Measurements from ENCODE around the gene KIF13A.
"Not testable (repeated sequence)": the region's sequence is repeated elsewhere in the genome, so short reads cannot be mapped to it uniquely, and the experiment has no call there.

The KIF13A gene

DNA sequence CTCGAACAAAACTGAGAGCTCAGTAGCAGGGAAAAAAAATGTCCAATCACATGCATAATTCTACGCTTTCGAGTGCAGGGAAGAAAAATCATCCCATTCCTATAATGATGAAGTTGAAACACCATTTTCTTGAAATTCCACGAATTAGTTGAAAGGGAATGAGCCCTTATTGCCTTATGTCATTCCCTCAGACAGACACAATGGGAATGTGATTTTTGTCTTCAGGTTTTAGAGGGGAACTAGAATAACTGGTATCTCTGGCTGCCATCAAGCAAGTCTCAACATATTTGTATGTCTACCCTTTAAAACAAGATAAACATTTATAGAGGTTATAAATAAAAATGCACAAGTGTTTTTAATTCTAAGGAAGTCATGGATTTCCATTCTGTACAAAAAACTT is 87.9 kb downstream of the KIF13A start:
- H3K36me3 ChIP-seq (ENCODE audit: control insufficient read depth, insufficient read depth, low read length) = peaks cover 35% of the 10 kb centered on the region
- peaks cover 21% of the 10 kb centered on the region for H3K9me3 ChIP-seq (ENCODE audit: control insufficient read depth, low read length)
- no peaks in the 10 kb centered on the region for H3K4me1 ChIP-seq (ENCODE audit: control insufficient read depth, insufficient read depth, low read length, poor library complexity, severe bottlenecking)
- H3K27ac ChIP-seq (ENCODE audit: low read depth, low read length, severe bottlenecking) = no peak overlapping the region
- no peak overlapping the region for H3K4me3 ChIP-seq (ENCODE audit: extremely low read depth, insufficient read depth, low read length, poor library complexity, severe bottlenecking)
- WGBS, 2 experiments (ENCODE audit: insufficient coverage in 2 of 2) = 80 to 90% methylated on average over 1 to 4 of the region's 4 CpGs

DNA sequence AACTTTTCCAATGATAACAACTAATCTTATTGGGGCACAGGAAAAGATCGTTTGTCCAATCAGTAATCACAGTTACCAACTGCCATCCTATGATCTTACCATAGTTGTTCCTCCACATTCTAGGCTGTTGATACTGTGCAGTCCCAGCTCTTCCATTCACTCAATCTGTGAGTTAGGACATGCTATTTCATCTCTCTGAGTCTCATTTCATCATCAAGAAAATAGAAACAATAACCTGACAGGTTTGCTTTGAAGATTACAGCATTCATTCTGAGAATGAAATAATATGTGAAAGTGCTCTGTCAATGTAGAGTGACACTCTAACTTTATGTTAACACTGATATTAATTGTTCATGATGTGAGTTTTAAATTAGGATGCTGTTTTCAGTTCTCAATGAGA is 89.8 kb downstream of the KIF13A start:
- 71 to 100% methylated on average over 1 of the region's 1 CpG for WGBS, 2 experiments (ENCODE audit: insufficient coverage in 2 of 2)
- H3K4me3 ChIP-seq (ENCODE audit: extremely low read depth, insufficient read depth, low read length, poor library complexity, severe bottlenecking) = no peak overlapping the region
- peaks cover 28% of the 10 kb centered on the region for H3K9me3 ChIP-seq (ENCODE audit: control insufficient read depth, low read length)
- H3K27ac ChIP-seq (ENCODE audit: low read depth, low read length, severe bottlenecking) = no peak overlapping the region
- no peaks in the 10 kb centered on the region for H3K4me1 ChIP-seq (ENCODE audit: control insufficient read depth, insufficient read depth, low read length, poor library complexity, severe bottlenecking)
- H3K36me3 ChIP-seq (ENCODE audit: control insufficient read depth, insufficient read depth, low read length) = peaks cover 41% of the 10 kb centered on the region

DNA sequence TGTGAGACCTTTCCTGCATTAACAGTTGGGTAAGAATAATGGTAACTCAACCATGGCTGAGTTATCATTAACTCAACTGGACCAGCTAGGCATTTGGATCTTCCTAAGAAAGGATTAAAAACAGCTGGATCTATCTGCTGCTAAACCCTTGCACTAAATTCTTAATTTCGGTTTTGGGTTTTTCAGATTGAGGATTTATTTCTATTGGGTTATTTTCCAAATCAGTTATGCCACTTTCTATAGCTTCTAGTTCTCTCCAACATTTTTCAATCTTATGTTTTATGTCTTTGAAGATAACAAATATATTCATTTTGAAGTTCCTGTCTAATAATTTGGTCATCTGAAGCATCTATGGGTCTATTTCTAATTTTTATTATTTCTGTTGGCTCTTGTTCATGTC is 92.5 kb downstream of the KIF13A start:
- no CpG with 5 or more reads among the region's 1 CpG for WGBS, 2 experiments (ENCODE audit: insufficient coverage in 2 of 2)
- Histone ChIP-seq H3K36me3 (ENCODE audit: control insufficient read depth, insufficient read depth, low read length) (peaks cover 45% of the 10 kb centered on the region), H3K4me1 (ENCODE audit: control insufficient read depth, insufficient read depth, low read length, poor library complexity, severe bottlenecking) (no peaks in the 10 kb centered on the region), H3K27ac (ENCODE audit: low read depth, low read length, severe bottlenecking) (no peak overlapping the region), H3K9me3 (ENCODE audit: control insufficient read depth, low read length) (peaks cover 28% of the 10 kb centered on the region), H3K4me3 (ENCODE audit: extremely low read depth, insufficient read depth, low read length, poor library complexity, severe bottlenecking) (no peak overlapping the region)

DNA sequence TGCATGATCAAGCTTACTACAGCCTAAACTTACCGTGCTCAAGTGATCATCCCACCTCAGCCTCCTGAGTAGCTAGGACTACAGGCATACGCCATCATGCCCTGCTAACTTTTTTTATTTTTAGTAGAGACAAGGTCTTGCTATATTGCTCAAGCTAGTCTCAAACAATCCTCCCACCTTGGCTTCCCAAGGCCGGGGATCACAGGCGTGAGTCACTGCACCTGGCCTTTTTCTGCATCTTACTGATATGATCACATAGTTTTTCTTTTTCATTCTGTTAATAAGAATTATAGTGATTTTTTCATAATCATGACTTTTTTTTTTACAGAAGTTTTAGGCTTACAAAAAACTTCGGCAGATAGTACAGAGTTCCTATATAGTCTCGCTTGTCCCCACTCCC is 93.2 kb downstream of the KIF13A start:
- Histone ChIP-seq H3K27ac (ENCODE audit: low read depth, low read length, severe bottlenecking) (no peak overlapping the region), H3K4me3 (ENCODE audit: extremely low read depth, insufficient read depth, low read length, poor library complexity, severe bottlenecking) (no peak overlapping the region), H3K9me3 (ENCODE audit: control insufficient read depth, low read length) (peaks cover 28% of the 10 kb centered on the region), H3K36me3 (ENCODE audit: control insufficient read depth, insufficient read depth, low read length) (peaks cover 48% of the 10 kb centered on the region), H3K4me1 (ENCODE audit: control insufficient read depth, insufficient read depth, low read length, poor library complexity, severe bottlenecking) (no peaks in the 10 kb centered on the region)
- WGBS, 2 experiments (ENCODE audit: insufficient coverage in 2 of 2) = 92 to 100% methylated on average over 2 to 3 of the region's 6 CpGs

DNA sequence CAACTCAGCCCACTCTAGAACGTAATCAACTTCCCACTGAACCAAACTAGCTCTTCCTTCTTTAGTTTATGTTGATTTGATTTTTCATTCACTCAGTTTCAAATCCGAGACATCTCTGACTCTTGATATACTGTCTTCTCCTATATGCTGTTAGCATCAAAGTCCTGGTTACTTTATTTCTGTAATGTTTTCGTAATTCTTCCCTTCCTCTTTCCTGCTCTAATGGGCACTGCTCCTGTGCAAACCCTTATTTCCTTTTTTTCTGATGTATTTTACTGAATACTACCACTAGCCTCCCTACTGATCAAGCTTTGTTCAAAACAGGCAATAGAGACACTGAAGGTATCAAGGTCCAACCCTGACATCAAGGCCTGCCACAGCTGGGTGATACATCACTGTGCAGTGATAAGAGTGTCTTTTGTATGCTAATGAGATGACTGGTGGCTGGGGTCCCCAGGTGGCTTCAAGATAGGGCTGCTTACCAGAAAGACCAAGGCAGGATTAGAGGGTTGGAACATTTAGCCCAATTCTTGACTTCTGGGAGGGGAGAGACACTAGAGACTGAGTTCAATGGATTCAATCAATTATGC is 95.2 kb downstream of the KIF13A start:
- no peak overlapping the region for H3K4me3 ChIP-seq (ENCODE audit: extremely low read depth, insufficient read depth, low read length, poor library complexity, severe bottlenecking)
- no peak overlapping the region for H3K27ac ChIP-seq (ENCODE audit: low read depth, low read length, severe bottlenecking)
- H3K9me3 ChIP-seq (ENCODE audit: control insufficient read depth, low read length) = peaks cover 28% of the 10 kb centered on the region
- peaks cover 40% of the 10 kb centered on the region for H3K36me3 ChIP-seq (ENCODE audit: control insufficient read depth, insufficient read depth, low read length)
- WGBS, 2 experiments (ENCODE audit: insufficient coverage in 2 of 2) = 95 to 100% methylated on average over 1 to 2 of the region's 3 CpGs
- H3K4me1 ChIP-seq (ENCODE audit: control insufficient read depth, insufficient read depth, low read length, poor library complexity, severe bottlenecking) = no peaks in the 10 kb centered on the region

DNA sequence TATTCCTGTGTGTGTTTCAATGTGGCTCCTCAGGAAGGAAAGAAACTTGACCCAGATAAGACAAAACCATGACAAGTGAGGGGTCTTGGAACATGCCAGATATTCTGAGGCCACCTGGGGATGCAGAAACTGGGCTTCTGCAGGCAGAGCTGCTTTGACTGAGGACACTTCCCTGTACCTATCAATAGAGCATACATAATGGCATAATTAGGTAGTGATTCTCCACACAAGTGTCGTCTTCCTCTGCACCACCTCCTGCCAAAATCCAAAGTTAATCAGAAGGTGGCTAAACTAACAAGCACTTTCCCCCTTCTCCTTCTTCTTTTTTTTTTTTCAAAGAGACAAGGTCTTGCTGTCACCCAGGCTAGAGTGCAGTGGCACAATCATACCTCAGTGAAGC is 97.1 kb downstream of the KIF13A start:
- Histone ChIP-seq H3K4me1 (ENCODE audit: control insufficient read depth, insufficient read depth, low read length, poor library complexity, severe bottlenecking) (no peaks in the 10 kb centered on the region), H3K36me3 (ENCODE audit: control insufficient read depth, insufficient read depth, low read length) (peaks cover 24% of the 10 kb centered on the region), H3K27ac (ENCODE audit: low read depth, low read length, severe bottlenecking) (no peak overlapping the region), H3K4me3 (ENCODE audit: extremely low read depth, insufficient read depth, low read length, poor library complexity, severe bottlenecking) (no peak overlapping the region), H3K9me3 (ENCODE audit: control insufficient read depth, low read length) (peaks cover 13% of the 10 kb centered on the region)
- WGBS, 2 experiments (ENCODE audit: insufficient coverage in 2 of 2) = 80 to 100% methylated on average over 1 of the region's 1 CpG

DNA sequence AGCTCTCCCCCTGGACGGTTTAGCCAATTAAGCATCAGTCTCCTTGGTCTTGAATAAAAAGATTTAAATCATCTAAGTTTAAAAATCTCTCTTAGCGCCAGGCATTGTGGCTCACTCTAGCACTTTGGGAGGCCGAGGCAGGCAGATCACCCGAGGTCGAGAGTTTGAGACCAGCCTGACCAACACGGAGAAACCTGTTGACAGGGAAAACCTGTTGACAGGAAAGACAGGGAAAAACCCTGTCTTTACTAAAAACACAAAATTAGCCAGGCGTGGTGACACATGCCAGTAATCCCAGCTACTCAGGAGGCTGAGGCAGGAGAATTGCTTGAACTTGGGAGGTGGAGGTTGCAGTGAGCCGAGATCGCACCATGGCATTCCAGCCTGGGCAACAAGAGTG is 97.7 kb downstream of the KIF13A start:
- not testable (repeated sequence) for H3K9me3 ChIP-seq (ENCODE audit: control insufficient read depth, low read length); H3K4me3 ChIP-seq (ENCODE audit: extremely low read depth, insufficient read depth, low read length, poor library complexity, severe bottlenecking); H3K4me1 ChIP-seq (ENCODE audit: control insufficient read depth, insufficient read depth, low read length, poor library complexity, severe bottlenecking); H3K27ac ChIP-seq (ENCODE audit: low read depth, low read length, severe bottlenecking)
- WGBS, 2 experiments (ENCODE audit: insufficient coverage in 2 of 2) = 94 to 97% methylated on average over 6 to 7 of the region's 9 CpGs
- peaks cover 20% of the 10 kb centered on the region for H3K36me3 ChIP-seq (ENCODE audit: control insufficient read depth, insufficient read depth, low read length)

DNA sequence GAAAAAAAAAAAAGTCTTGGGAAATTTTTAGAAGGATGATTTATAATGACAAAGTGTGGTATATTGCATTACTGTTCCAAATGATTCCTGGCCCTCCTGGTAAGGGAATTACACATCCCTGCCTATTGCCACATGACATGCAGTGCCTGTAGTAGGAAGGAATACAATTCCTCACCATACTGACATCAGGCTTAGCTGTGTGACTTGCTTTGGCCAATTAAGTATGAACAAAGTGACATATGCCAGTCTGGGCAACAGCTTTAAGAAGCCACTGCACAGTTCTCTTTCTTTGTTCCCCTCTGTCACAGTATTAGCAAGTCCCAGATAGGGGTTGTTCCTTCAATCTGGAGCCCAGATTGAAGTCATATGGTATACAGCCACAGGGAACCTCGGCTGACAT is 100.5 kb downstream of the KIF13A start:
- H3K4me3 ChIP-seq (ENCODE audit: extremely low read depth, insufficient read depth, low read length, poor library complexity, severe bottlenecking) = no peak overlapping the region
- H3K27ac ChIP-seq (ENCODE audit: low read depth, low read length, severe bottlenecking) = no peak overlapping the region
- 100% methylated on average over 1 of the region's 1 CpG for WGBS, 2 experiments (ENCODE audit: insufficient coverage in 2 of 2)
- H3K9me3 ChIP-seq (ENCODE audit: control insufficient read depth, low read length) = no peaks in the 10 kb centered on the region
- H3K36me3 ChIP-seq (ENCODE audit: control insufficient read depth, insufficient read depth, low read length) = peaks cover 8% of the 10 kb centered on the region
- H3K4me1 ChIP-seq (ENCODE audit: control insufficient read depth, insufficient read depth, low read length, poor library complexity, severe bottlenecking) = peaks cover 9% of the 10 kb centered on the region

DNA sequence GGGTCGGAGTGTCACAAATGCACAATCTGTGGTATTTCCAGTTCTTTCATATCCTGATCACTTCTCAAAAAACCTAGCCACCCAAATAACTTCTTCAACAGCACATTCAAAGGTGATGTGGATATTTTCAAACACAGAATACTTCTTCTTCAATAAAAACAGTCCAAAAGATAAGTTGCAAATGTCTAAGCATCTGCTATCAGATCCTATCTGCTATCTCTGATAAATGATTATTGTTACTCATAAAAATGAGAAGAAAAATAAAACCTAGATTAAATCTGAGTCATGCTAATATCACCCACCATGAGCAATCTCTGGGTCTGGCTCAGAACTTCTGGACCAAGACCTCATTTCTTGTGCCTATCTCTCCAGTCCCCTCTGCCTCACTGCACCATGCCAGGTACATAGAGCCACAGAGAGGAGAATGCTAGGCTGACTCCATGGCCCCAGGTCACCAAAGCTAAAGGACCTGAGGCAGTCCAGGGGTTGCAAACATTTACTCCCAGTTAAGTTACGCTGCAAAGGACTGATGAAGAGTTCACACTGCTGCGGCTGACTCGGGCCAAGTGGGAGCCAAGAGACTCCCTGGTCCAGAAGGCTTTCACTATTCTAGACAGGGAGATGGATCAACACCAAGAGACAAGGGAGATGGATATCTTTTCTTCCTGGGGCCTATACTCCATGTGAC is 101.4 kb downstream of the KIF13A start:
- peaks cover 9% of the 10 kb centered on the region for H3K4me1 ChIP-seq (ENCODE audit: control insufficient read depth, insufficient read depth, low read length, poor library complexity, severe bottlenecking)
- 97 to 100% methylated on average over 3 of the region's 4 CpGs for WGBS, 2 experiments (ENCODE audit: insufficient coverage in 2 of 2)
- H3K36me3 ChIP-seq (ENCODE audit: control insufficient read depth, insufficient read depth, low read length) = peaks cover 8% of the 10 kb centered on the region
- no peaks in the 10 kb centered on the region for H3K9me3 ChIP-seq (ENCODE audit: control insufficient read depth, low read length)
- H3K27ac ChIP-seq (ENCODE audit: low read depth, low read length, severe bottlenecking) = no peak overlapping the region
- H3K4me3 ChIP-seq (ENCODE audit: extremely low read depth, insufficient read depth, low read length, poor library complexity, severe bottlenecking) = no peak overlapping the region

DNA sequence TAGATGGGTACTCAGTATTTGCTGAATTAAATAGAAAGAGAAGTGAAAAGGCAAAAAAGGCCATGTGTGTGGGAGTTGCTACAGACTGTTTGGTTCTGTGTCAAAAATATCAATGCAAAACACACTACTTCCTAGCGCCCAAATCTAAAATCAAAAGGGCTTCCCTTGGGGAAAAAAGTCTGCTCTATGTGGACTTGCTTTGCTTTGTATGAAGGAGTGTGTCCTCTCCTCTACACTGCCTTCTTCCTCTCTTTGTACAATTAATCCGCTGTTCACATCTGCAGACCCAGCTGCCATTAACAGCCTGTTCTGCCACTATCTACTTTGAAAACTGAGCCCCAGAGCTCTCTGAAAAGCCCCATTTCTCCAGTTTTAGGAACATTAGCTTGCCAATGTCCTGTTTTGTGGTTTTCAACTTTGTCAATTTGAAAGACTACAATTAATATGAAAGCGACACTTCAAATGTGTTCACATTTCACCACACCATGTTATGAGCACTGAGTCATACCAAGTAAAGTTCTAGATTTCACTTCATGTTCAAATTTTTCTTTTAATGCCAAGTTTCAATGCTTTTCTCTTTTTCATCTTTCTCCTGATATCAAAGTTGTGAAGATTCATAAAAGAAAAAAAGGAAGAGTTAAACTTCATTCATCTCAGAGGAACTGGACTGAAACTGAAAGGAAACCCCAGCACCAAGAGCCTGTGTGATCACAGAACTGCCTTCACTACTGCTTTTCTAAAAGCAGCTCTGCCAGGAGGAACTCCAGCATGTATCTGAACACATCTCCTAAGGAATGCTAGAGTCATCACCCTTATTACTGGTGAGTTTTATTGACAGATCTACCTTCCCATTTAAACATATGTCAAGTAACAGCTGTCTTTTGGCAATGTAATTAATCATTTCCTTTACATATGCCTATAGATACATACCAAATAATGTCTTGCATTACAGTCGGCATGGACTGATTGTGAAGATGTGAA is 102.6 kb downstream of the KIF13A start:
- peaks cover 9% of the 10 kb centered on the region for H3K4me1 ChIP-seq (ENCODE audit: control insufficient read depth, insufficient read depth, low read length, poor library complexity, severe bottlenecking)
- H3K9me3 ChIP-seq (ENCODE audit: control insufficient read depth, low read length) = no peaks in the 10 kb centered on the region
- no peak overlapping the region for H3K27ac ChIP-seq (ENCODE audit: low read depth, low read length, severe bottlenecking)
- peaks cover 6% of the 10 kb centered on the region for H3K36me3 ChIP-seq (ENCODE audit: control insufficient read depth, insufficient read depth, low read length)
- no peak overlapping the region for H3K4me3 ChIP-seq (ENCODE audit: extremely low read depth, insufficient read depth, low read length, poor library complexity, severe bottlenecking)
- WGBS, 2 experiments (ENCODE audit: insufficient coverage in 2 of 2) = 93 to 100% methylated on average over 3 to 4 of the region's 4 CpGs

All from mesodermal cell (in vitro differentiated cells).